Tibial artery (tissue), 4 donors: Measurements from ENCODE around the gene PRR5L.

ENCODE experiments used
- DNase-seq, 2 donors: peaks; one replicate each; pipeline ENCODE4 v3.0.0-alpha.2; 2019
- H3K27ac ChIP-seq, 2 donors: fragments of 200-600 bp; sonication (generic) in 1 of 2; 1 replicate in 1 of 2; 2 replicates in 1 of 2; pipeline ENCODE4 v1.5.1; 2018 to 2019; ENCODE audit warnings: mild to moderate bottlenecking in 1 of 2
- H3K27me3 ChIP-seq, 2 donors: fragments of 200-600 bp; sonication (generic) in 1 of 2; one replicate each; pipeline versions ENCODE4 v1.5.1 to v1.6.0; 2016 to 2019
- H3K36me3 ChIP-seq, 3 donors: fragments of 200-600 bp; sonication (generic) in 2 of 3; one replicate each; pipeline ENCODE4 v1.5.1; 2016 to 2019; ENCODE audit warnings: mild to moderate bottlenecking in 2 of 3
- H3K4me1 ChIP-seq, 4 donors: fragments of 200-600 bp; sonication (generic) in 2 of 4; 1 replicate in 3 of 4; 2 replicates in 1 of 4; pipeline ENCODE4 v1.5.1; 2016 to 2019
- H3K4me3 ChIP-seq, 2 donors: fragments of 200-600 bp; sonication (generic) in 1 of 2; 1 replicate in 1 of 2; 2 replicates in 1 of 2; pipeline ENCODE4 v1.5.1; 2018 to 2019; ENCODE audit warnings: mild to moderate bottlenecking in 2 of 2
- H3K9me3 ChIP-seq, 3 donors: fragments of 200-600 bp; sonication (generic) in 1 of 3; one replicate each; pipeline ENCODE4 v1.5.1; 2016 to 2019
- intact Hi-C: fragments of 100-400 bp; cut with DNase I; formaldehyde crosslinking; loops from one replicate; pipeline ENCODE4 v1.15.0; 2023; ENCODE audit warnings: low total_unique reads
- TF ChIP-seq, protein P1 (sequence below), 2 experiments: fragments of 200-600 bp in 1 of 2; fragments of 450-650 bp in 1 of 2; IDR thresholded peaks; one replicate each; pipeline ENCODE4 v1.5.1; 2017 to 2019; ENCODE audit warnings: antibody characterized with exemption in 2 of 2, mild to moderate bottlenecking in 1 of 2, moderate library complexity in 1 of 2

Gene PRR5L

GRCh38 chr11:36326524-36327419 lies 30.7 kb downstream of the PRR5L start:
- Histone ChIP-seq H3K27ac (no peak overlapping the region), H3K4me1 (no peaks in the 10 kb centered on the region), H3K9me3 (no peaks in the 10 kb centered on the region), H3K27me3 (no peaks in the 10 kb centered on the region), H3K36me3 (no peaks in the 10 kb centered on the region), H3K4me3 (no peak overlapping the region)
- DNase-seq = no peak
- TF ChIP-seq, protein P1, sequence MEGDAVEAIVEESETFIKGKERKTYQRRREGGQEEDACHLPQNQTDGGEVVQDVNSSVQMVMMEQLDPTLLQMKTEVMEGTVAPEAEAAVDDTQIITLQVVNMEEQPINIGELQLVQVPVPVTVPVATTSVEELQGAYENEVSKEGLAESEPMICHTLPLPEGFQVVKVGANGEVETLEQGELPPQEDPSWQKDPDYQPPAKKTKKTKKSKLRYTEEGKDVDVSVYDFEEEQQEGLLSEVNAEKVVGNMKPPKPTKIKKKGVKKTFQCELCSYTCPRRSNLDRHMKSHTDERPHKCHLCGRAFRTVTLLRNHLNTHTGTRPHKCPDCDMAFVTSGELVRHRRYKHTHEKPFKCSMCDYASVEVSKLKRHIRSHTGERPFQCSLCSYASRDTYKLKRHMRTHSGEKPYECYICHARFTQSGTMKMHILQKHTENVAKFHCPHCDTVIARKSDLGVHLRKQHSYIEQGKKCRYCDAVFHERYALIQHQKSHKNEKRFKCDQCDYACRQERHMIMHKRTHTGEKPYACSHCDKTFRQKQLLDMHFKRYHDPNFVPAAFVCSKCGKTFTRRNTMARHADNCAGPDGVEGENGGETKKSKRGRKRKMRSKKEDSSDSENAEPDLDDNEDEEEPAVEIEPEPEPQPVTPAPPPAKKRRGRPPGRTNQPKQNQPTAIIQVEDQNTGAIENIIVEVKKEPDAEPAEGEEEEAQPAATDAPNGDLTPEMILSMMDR (IDR thresholded peaks at IDR 0.05) = no peak
- intact Hi-C loops = no loop called here

- no peaks in the 10 kb centered on the region for H3K36me3 ChIP-seq
- no peaks in the 10 kb centered on the region for H3K27me3 ChIP-seq
- H3K9me3 ChIP-seq = no peaks in the 10 kb centered on the region
- no peak overlapping the region for H3K27ac ChIP-seq
- no peak for DNase-seq
- TF ChIP-seq, protein P1 (IDR thresholded peaks at IDR 0.05) = no peak
- intact Hi-C loops = no loop called here
- no peak overlapping the region for H3K4me3 ChIP-seq
- H3K4me1 ChIP-seq = no peaks in the 10 kb centered on the region
These were observed 33.0 kb downstream of the PRR5L start for GRCh38 chr11:36328966-36329673.

GRCh38 chr11:36330411-36330810 lies 34.3 kb downstream of the PRR5L start:
- intact Hi-C loops = no loop called here

GRCh38 chr11:36333468-36333867 lies 37.4 kb downstream of the PRR5L start:
- H3K27me3 ChIP-seq = no peaks in the 10 kb centered on the region
- H3K4me3 ChIP-seq = no peak overlapping the region
- TF ChIP-seq, protein P1 (IDR thresholded peaks at IDR 0.05) = no peak
- no peaks in the 10 kb centered on the region for H3K36me3 ChIP-seq
- no peak for DNase-seq
- no peaks in the 10 kb centered on the region for H3K4me1 ChIP-seq
- H3K9me3 ChIP-seq = no peaks in the 10 kb centered on the region
- intact Hi-C loops = no loop called here
- H3K27ac ChIP-seq = no peak overlapping the region

More at GRCh38 chr11:36330411-36330810, 34.3 kb downstream of the PRR5L start:
- H3K27ac ChIP-seq = no peak overlapping the region
- DNase-seq = no peak
- TF ChIP-seq, protein P1 (IDR thresholded peaks at IDR 0.05) = no peak
- no peaks in the 10 kb centered on the region for H3K9me3 ChIP-seq
- no peaks in the 10 kb centered on the region for H3K36me3 ChIP-seq
- H3K27me3 ChIP-seq = no peaks in the 10 kb centered on the region
- no peak overlapping the region for H3K4me3 ChIP-seq
- no peaks in the 10 kb centered on the region for H3K4me1 ChIP-seq

DNA sequence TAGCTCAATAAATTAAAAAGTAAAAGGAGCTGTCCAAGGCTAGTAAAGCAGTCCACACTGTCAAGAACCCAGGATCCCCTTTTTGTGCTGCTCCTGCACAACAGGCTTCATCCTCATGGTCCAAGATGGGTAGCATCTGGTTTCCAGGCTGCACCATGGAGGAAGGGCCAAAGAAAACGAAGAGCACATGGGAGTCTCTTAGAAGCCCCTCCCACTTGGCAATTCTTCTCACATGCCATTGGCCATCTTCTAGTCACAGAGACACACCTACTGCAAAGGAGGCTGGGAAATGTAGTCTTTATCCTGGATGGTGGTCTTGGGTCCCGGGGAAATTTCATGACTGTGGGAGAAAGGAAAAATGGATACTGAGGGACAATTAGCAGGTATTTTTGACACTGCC lies 37.8 kb downstream of the PRR5L start:
- intact Hi-C loops = no loop called here
- no peak for DNase-seq

More for the DNA sequence above, 37.8 kb downstream of the PRR5L start:
- Histone ChIP-seq H3K36me3 (no peaks in the 10 kb centered on the region), H3K4me3 (no peak overlapping the region), H3K9me3 (no peaks in the 10 kb centered on the region), H3K4me1 (no peaks in the 10 kb centered on the region), H3K27me3 (no peaks in the 10 kb centered on the region), H3K27ac (no peak overlapping the region)
- TF ChIP-seq, protein P1 (IDR thresholded peaks at IDR 0.05) = no peak
